ENCODE data around the gene ZNF608.

The ZNF608 gene, protein sequence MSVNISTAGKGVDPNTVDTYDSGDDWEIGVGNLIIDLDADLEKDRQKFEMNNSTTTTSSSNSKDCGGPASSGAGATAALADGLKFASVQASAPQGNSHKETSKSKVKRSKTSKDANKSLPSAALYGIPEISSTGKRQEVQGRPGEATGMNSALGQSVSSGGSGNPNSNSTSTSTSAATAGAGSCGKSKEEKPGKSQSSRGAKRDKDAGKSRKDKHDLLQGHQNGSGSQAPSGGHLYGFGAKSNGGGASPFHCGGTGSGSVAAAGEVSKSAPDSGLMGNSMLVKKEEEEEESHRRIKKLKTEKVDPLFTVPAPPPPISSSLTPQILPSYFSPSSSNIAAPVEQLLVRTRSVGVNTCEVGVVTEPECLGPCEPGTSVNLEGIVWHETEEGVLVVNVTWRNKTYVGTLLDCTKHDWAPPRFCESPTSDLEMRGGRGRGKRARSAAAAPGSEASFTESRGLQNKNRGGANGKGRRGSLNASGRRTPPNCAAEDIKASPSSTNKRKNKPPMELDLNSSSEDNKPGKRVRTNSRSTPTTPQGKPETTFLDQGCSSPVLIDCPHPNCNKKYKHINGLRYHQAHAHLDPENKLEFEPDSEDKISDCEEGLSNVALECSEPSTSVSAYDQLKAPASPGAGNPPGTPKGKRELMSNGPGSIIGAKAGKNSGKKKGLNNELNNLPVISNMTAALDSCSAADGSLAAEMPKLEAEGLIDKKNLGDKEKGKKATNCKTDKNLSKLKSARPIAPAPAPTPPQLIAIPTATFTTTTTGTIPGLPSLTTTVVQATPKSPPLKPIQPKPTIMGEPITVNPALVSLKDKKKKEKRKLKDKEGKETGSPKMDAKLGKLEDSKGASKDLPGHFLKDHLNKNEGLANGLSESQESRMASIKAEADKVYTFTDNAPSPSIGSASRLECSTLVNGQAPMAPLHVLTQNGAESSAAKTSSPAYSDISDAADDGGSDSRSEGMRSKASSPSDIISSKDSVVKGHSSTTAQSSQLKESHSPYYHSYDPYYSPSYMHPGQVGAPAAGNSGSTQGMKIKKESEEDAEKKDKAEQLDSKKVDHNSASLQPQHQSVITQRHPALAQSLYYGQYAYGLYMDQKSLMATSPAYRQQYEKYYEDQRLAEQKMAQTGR (N-terminal part only)

GRCh38 chr5:124745928-124746915, at the start of gene ZNF608:
Gene ZNF608, minus strand, starts transcription at chr5:124746639. Its CDS starts 1,650 bp downstream, at chr5:124744989.
- peak; percentile 81 for DNase-seq

DNA sequence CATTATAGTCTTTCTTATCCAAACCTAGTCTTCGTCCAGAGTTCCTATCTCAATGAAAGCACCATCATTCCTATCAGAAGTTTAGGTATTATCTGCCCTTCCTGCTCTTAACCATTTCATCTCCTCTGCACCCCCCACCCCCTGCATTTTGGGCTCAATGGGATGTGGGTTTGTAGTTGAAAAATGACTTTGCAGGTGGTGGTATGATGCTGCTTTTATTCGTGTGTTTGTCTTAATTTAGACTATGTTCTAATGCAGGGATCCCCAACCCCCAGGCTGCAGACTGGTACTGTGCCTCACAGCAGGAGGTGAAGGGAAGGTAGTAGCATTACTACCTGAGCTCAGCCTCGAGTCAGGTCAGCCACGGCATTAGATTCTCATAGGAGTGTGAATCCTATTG, 49.4 kb upstream of the ZNF608 start:
- no peak for DNase-seq

- DNase-seq, result peak; percentile 87
Measured at GRCh38 chr5:124790895-124791732, 44.7 kb upstream of the ZNF608 start.

DNA sequence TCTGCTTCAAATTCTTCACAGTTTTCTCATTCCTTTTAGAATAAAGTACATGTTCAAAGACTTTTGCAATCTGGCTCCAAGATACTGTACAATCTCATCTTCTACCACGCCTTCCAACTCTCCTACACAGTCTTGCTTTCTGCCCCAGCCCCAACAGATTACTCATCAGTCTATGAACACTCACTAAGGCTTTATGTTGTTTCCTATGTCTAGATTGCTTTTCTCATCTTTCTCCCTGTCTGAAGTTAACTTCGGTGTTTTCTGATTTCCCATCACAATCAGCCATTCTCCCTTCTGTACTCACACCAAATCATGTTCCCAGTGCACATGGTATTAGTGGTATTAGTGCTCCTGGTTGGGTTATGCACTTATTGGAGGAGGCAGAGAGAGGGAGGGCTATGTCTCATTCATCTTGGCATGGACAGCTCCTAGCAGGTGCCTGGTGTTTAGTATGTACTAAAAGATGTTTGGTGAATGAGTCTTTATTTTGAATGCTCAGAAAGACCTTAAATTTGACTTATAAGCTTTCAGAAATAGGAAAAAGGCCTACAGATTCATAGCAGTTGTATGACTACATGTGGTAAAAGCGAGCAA, 44.0 kb upstream of the ZNF608 start:
- DNase-seq, result peak; percentile 48

DNA sequence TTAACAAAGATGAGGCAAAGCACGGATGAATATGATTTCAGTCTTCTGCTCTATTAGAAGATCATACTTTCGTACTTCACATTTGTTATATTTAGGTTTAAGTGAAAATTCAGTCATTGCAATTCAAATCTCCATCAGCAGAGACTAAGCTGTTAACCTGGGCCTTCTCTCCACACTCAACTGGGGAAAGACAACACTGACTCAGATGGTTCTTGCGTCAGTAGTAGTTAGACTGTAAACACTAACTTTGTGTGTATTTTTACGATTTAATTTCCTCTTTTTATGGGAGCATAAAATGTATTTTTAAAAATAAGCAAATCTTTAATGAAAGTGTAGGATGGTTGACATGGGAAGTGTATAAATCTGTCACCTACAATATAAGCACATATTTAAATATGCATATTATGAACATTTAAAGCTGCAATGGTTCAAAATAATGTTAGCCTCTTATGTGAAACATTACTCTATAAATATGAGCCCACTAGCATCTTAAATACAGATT, 42.7 kb upstream of the ZNF608 start:
- peak; percentile 4 for DNase-seq

DNA sequence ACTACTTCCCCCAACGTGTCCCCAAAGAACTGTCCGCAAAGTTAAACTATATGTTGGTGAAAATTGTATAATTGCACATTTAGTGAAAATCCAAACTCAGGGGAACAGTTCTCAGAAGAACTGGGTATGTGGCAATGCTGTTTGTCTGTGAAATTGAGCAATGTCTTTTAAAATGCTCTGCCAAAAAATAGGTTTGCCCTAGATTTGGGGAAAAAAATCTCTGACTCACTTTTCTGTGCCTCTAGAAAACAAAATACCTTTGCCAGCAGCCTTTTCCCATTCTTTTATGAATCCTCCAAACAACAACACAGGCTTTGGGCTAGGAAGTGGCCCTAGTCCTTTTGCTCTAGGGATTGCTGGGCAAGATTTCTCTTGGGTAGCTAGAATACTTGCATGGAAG, 37.4 kb upstream of the ZNF608 start:
- peak; percentile 46 for DNase-seq

GRCh38 chr5:124783285-124783684, 36.8 kb upstream of the ZNF608 start:
- no peak for DNase-seq

GRCh38 chr5:124782262-124782661, 35.8 kb upstream of the ZNF608 start:
- DNase-seq, result no peak

- no peak for DNase-seq
Measured at GRCh38 chr5:124780011-124780410, 33.6 kb upstream of the ZNF608 start.

DNA sequence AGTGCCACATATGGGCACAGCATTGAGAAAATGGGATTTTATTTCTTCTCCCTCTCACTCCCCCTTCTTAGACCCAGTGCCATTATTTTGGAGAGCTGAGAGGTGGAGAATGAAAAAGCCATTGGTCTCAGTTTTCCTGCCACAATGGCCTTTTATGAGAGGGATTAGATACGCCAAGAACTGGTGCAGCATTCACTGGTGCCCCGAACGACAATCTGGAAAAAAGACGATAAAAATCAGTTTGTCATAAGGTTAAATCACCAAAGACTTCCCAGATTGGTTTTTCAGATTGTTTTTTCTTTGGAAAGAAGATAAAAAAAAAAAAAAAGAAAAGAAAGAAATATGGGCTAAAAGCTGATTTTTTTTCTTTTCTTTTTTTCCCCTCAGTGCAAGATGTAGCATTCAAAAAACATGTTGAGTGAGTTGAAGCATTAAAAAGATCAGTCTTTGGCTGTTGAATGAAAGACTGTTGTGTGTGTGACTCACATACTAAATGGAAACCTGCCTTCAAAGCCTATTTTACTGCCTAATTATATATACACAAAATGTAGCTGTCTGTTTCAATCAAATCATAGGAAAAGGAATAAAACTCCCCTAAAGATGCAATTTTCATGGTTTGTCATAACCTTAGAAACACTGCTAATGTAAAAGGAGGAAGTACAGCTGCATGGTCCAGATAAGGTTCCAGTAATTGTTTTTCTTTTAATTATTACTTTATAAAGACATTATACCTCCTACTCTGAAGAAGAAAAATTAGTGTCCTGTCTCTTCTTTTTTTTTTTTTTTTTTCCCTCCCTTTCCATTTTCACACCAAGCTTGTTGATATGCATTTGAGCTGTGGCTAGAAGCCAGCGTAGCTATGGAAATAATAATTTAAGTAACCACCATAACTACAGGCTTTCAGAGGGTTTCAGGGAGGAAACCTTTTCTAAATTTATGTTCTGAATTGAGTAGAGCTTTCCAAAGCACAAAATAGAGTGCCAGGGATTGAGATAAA, 27.2 kb upstream of the ZNF608 start:
- DNase-seq, result no peak

GRCh38 chr5:124772457-124773200, 26.2 kb upstream of the ZNF608 start:
- DNase-seq, result no peak

DNA sequence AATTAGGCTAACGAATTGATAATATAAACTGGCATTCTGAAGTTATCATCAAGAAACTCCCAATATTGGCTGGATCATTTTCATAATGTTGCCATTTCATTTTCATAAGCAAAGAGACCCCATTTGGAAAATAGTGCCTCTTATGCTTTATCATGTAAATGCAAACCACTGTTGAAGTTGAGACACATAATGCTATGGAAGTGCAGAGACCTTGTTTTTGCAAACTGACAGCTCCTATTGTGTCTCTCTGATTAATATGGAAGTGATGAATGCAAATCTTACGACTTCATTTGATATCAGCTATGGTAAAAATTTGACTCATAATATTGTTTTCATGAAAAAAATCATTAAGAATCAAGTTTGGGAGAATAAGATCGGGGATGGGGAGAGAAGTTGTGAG, 25.3 kb upstream of the ZNF608 start:
- no peak for DNase-seq

DNA sequence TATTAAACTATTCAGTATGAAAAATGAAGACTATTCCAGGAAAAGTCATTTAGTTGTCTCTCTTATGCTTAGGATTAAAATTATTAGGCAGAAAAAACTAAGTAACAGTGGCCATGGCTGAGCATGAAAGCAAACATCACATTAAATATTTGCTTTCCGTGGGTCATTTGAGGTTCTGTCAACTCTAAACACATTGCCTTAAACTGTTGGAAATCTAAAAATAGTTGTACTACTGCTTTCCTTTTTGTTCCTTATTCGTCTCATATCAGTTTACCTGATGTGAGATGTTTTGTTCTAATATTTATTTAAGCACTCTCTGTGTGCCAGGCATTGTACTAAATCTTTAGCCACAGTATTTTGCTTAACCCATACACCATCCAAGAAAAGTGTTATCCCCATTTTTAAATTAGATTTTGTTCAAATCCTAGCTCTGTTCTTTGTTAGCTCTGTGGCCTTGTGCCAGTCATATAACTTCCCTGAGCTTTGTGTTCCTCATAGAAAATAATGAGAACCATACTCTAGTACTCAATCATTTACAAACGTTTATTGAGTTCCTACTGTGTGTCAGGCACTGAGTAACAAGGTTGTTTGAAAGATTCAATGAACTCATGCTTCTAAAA, 18.7 kb upstream of the ZNF608 start:
- no peak for DNase-seq

GRCh38 chr5:124764585-124764984, 18.1 kb upstream of the ZNF608 start:
- no peak for DNase-seq

DNA sequence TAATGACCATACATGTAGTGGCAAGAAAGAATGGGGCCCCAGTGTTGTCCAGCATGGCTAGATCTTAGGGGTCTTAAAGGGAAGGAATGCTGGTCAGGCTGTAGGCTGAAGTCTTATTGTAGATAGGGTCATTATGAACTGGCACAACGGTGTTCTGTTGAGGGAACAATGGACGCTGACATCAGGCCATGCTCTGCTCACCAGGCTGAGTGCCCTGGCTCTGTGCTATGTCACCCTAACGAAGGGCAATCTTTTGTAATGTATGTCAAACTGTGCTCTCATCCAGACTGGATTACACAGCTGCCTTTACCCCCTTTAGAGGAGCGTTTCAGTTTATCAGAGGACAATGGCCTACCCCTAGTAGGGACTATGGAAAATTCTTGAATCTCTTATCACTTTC, 14.6 kb upstream of the ZNF608 start:
- DNase-seq, result no peak

DNA sequence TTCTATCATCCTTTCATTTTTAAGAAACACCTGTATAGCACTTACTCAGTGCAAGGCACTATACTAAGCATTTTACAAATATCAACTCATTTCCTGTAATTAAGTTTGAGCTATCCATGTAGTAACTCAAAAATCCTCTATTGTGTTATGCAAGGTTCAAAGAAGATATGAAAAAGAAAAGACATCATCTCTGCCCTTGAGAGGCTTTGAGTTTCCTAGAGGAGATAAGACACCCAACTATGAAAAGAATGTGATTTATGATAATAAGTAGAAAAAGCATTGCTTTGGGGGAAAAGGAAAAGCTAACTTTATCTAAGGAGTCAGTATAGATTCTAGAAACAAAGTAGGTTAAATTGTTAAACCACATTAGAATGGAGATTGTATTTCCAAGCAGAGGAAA, 14.2 kb upstream of the ZNF608 start:
- no peak for DNase-seq

GRCh38 chr5:124755565-124755964, 9.1 kb upstream of the ZNF608 start:
- DNase-seq, result no peak

GRCh38 chr5:124755041-124755440, 8.6 kb upstream of the ZNF608 start:
- no peak for DNase-seq
